Activated gamma-delta T cell (primary cell): ENCODE results near the gene UQCC2.

ENCODE experiments used
- DNase-seq: peaks from one replicate; lab custom pipeline; 2025; lab: John Stamatoyannopoulos, UW

UQCC2 gene

GRCh38 chr6:33744001-33744848, 32.7 kb upstream of the UQCC2 start:
- no peak for DNase-seq

- DNase-seq, result no peak
Measured at GRCh38 chr6:33742837-33743236, 31.3 kb upstream of the UQCC2 start.

GRCh38 chr6:33742092-33742491, 30.6 kb upstream of the UQCC2 start:
- no peak for DNase-seq

- no peak for DNase-seq
Measured at GRCh38 chr6:33740794-33741193, 29.3 kb upstream of the UQCC2 start.

- DNase-seq, result no peak
Measured at GRCh38 chr6:33740204-33740608, 28.7 kb upstream of the UQCC2 start.

GRCh38 chr6:33739571-33739970, 28.1 kb upstream of the UQCC2 start:
- no peak for DNase-seq

GRCh38 chr6:33738879-33739278, 27.4 kb upstream of the UQCC2 start:
- DNase-seq, result no peak

- DNase-seq, result no peak
Measured at GRCh38 chr6:33738153-33738552, 26.7 kb upstream of the UQCC2 start.

- DNase-seq, result no peak
Measured at GRCh38 chr6:33737267-33738026, 25.9 kb upstream of the UQCC2 start.

GRCh38 chr6:33735216-33735615, 23.7 kb upstream of the UQCC2 start:
- no peak for DNase-seq

- no peak for DNase-seq
Measured at GRCh38 chr6:33733709-33734007, 22.2 kb upstream of the UQCC2 start.

GRCh38 chr6:33732817-33733708, 21.6 kb upstream of the UQCC2 start:
- DNase-seq, result no peak

GRCh38 chr6:33732385-33732784, 20.9 kb upstream of the UQCC2 start:
- DNase-seq, result no peak

- no peak for DNase-seq
Measured at GRCh38 chr6:33731751-33732282, 20.3 kb upstream of the UQCC2 start.

- no peak for DNase-seq
Measured at GRCh38 chr6:33731035-33731434, 19.5 kb upstream of the UQCC2 start.

- DNase-seq, result no peak
Measured at GRCh38 chr6:33730611-33731010, 19.1 kb upstream of the UQCC2 start.

GRCh38 chr6:33729059-33729458, 17.6 kb upstream of the UQCC2 start:
- no peak for DNase-seq

GRCh38 chr6:33728438-33728837, 16.9 kb upstream of the UQCC2 start:
- no peak for DNase-seq

- DNase-seq, result no peak
Measured at GRCh38 chr6:33727932-33728331, 16.4 kb upstream of the UQCC2 start.

GRCh38 chr6:33727126-33727525, 15.6 kb upstream of the UQCC2 start:
- DNase-seq, result no peak

GRCh38 chr6:33726696-33727095, 15.2 kb upstream of the UQCC2 start:
- DNase-seq, result no peak
